Urothelium cell line (cell line): Measurements from ENCODE around the gene OSBPL6.
A peak's percentile ranks its signal among the peaks of the same experiment; 100 is the strongest.
"Not testable (repeated sequence)": the region's sequence is repeated elsewhere in the genome, so short reads cannot be mapped to it uniquely, and the experiment has no call there.

Experiments
- DNase-seq: peaks from one replicate; pipeline ENCODE4 v3.0.0; 2011; ENCODE audit warnings: low spot score, mixed read lengths
- FAIRE-seq: peaks from 2 replicates; lab custom pipeline; 2011; peaks lifted over from hg19 to GRCh38; lab: Jason Lieb, UNC

OSBPL6 gene

GRCh38 chr2:178296394-178297090 is 102.2 kb downstream of the OSBPL6 start:
- no peak for DNase-seq
- no peak for FAIRE-seq

DNA sequence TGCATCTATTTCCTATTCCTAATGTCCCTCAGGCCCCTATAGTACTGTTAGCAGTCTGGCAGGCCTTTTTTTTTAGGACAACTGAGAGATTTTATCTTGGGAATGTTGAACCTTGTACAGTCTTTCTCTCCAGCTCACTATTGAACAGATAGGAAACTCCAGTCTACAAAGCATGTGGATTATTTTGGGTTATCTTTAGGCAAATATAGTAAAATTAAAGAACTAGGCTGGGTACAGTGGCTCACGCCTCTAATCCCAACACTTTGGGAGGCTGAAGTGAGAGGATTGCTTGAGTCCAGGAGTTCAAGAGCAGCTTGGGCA is 102.7 kb downstream of the OSBPL6 start:
- FAIRE-seq (no peak), DNase-seq (no peak)

DNA sequence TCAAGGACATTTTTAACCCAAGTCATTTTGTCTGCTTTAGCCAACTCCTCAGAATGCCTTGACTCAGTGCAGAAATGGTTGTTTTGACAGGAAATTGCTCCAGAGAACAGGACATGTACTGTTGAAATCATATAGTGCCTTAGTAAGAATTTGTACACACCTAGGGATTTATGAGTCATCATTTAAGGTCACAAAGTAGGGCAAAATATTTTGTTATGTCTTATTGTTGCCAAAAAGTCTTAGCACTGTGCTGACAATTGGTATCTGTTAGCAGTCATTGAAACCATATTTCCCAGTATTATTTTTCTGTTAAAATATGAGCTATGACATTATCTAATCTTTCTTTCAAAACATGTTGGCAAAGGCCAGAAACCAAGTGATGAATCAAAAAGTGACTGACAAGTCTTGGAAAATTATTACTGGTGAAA is 104.5 kb downstream of the OSBPL6 start:
- FAIRE-seq (no peak), DNase-seq (peak; percentile 40)

DNA sequence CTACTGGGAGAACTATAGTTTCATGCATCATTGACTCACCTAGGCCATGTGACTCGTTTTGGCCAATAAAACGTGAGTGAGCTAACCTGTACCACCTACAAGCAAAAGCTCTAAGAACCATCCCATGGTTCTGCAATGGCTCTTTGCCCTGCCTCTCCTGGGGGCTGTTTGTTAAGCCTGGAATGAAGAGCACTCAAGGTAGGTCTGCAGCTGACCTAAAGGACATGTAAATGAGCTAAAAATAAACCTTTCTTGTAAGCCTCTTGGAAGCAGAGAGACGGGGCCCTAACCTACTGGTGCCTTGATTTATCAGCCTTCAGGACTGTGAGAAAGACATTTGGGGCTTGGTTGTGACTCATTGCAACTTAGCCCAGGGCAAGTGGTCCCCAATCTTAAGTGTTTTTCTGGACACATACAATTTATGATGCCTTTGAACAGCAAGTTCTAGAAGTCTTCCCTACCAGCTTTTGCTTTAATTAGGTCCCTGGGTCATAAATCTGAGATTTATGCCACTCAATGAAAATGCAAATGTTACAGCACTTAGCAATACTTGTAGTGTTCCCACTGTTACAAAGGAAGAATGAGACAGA is 107.4 kb downstream of the OSBPL6 start:
- FAIRE-seq = no peak
- no peak for DNase-seq

- DNase-seq = no peak
- FAIRE-seq = no peak
Measured at GRCh38 chr2:178304333-178304732, 110.0 kb downstream of the OSBPL6 start.

DNA sequence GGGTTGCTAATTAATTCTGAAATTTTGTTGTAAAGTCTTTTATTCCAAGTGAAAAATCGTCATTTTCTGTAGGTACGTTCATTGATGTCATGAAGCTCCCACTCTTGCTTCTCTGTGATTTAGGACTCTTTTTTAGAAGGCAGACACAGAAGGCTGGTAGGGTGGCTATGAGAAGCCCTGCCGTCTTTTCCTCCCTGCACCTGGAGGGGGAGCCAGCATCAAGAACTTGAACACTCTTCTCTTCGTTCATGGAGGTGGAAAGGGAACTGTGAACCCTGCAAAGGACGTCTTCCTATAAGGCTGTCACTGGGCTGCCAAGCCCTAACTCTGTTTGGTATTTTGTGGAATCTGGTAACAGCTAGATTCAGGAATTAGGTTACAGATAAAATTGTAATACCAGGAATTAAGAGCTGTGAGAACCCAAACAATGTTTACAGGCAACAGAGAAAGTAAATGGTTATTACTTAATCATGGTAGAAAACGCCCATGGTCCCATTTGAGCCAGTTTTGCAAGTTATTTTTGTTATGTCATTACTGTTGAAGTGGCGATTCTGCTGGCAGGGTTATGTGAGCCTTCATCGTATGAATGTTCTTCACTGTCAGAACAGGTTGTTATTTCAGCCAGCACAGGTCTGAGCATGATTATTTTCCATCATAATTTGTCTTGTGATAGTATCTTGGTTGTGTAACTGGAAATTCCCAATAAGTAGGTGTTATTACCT is 112.2 kb downstream of the OSBPL6 start:
- FAIRE-seq (no peak), DNase-seq (peak; percentile 12)

- DNase-seq = no peak
Measured at GRCh38 chr2:178307650-178308049, 113.3 kb downstream of the OSBPL6 start.

DNA sequence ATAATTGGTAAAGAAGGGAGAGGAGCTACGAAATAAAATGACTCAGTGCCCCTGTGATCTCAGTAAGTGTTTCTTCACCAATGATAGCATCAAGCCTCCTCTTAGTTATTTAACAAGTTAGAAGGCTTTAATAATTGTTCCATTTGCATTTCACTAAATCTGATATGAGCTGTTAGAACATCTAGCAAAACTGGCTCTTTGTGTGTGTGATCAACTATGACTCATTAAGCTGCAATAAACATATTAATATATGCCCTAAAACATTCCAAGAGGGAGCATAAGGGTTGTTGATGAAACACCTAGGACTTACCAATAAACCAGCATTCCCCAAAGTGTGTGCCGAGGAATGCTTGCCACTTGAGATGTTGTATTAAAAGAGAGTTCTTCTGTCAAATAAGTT is 115.2 kb downstream of the OSBPL6 start:
- FAIRE-seq (no peak), DNase-seq (no peak)

More at GRCh38 chr2:178307650-178308049, 113.3 kb downstream of the OSBPL6 start:
- FAIRE-seq = no peak

GRCh38 chr2:178315078-178315477 is 120.8 kb downstream of the OSBPL6 start:
- no peak for DNase-seq
- FAIRE-seq = no peak

GRCh38 chr2:178315488-178315948 is 121.2 kb downstream of the OSBPL6 start:
- FAIRE-seq (no peak), DNase-seq (no peak)

- no peak for DNase-seq
- no peak for FAIRE-seq
Measured at GRCh38 chr2:178317811-178318210, 123.5 kb downstream of the OSBPL6 start.

- DNase-seq (no peak), FAIRE-seq (no peak)
Measured at GRCh38 chr2:178320011-178320585, 125.8 kb downstream of the OSBPL6 start.

DNA sequence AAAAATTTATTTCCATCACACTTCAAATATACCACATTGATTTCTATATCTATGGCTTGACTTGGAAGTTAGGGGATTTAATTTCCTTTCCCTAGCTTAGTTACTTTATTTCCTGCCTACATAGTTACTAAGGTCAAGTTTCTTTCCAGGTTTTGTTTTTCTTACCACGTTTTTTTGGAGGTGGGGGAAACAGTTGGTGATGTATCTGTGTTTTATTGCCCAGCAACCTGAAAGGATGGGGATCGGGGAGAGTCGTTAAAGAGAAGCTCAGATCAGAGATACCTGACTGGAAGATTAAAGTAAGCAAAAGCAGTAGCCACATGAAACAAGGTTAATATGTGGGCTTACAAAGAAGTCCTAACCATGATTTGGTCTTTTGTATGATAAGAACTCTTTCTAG is 127.8 kb downstream of the OSBPL6 start:
- FAIRE-seq (no peak), DNase-seq (no peak)

DNA sequence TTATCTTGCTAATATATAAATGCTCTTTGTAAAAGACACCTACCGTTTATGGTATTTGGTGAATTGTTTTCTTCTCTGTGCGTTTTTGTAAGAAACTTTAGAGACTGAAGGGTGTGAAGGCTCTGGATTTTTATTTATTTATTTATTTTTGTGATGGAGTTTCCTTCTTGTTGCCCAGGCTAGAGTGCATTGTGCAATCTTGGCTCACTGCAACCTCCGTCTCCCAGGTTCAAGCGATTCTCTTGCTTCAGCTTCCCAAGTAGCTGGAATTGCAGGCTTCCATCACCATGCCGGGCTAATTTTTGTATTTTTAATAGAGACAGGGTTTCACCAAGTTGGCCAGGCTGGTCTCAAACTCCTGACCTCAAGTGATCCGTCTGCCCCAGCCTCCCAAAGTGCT is 129.0 kb downstream of the OSBPL6 start:
- not testable (repeated sequence) for DNase-seq, FAIRE-seq

DNA sequence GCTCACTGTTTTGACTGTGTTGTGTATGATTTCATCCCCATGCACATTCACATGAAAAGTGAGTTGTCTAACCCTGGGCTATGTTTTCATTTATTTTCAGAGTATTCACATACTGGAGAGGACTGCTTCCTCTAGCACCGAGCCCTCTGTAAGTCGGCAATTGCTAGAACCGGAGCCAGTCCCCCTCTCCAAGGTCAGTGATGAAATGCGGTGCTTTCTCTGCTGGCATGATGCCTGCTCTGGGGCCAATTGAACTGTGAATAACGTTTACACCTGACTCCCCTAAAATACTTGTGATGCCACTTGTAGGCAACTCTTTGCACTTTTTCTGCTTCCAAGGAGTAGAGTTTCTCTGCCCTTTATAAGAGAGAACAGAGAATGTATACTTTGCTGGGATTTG is 129.8 kb downstream of the OSBPL6 start:
- DNase-seq (no peak), FAIRE-seq (no peak)

DNA sequence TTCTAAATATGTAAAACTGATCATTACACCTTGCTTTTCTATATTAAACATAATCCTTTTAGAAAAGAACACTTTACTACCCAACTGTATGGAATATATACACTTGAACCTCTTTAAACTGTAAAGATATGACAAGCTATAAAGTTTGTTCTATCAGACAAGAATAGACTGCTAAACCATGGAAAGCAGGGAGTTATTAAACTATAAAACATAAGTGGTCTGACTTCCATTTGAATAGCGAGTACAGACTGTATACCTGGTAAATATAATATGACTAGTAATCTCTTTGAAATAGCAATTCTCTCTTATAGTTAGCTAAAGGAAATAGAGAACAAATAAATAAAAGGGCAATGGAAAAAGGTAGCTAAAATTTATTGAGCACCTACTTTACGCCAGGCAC is 131.0 kb downstream of the OSBPL6 start:
- no peak for DNase-seq
- FAIRE-seq = no peak

GRCh38 chr2:178327516-178327915 is 133.2 kb downstream of the OSBPL6 start:
- no peak for FAIRE-seq
- no peak for DNase-seq

- no peak for FAIRE-seq
- no peak for DNase-seq
Measured at GRCh38 chr2:178328037-178328436, 133.7 kb downstream of the OSBPL6 start.

GRCh38 chr2:178330175-178331017 is 136.1 kb downstream of the OSBPL6 start:
- no peak for FAIRE-seq
- no peak for DNase-seq

GRCh38 chr2:178331474-178332432 is 137.4 kb downstream of the OSBPL6 start:
- FAIRE-seq (no peak), DNase-seq (no peak)
